ENCODE data around the gene KCNE1. TPM values are rescaled to one million over a fixed set of nuclear protein-coding genes. Genes with fewer than 3 reads are reported as not detected.
A peak's percentile ranks its signal among the peaks of the same experiment; 100 is the strongest.

KCNE1 gene
- total RNA-seq, 6 experiments from 2014 or later, result 1.3 to 5.4 (median 2.3) TPM

GRCh38 chr21:34520281-34520680, 8.3 kb upstream of the KCNE1 start:
- intact Hi-C loops (cut with DNase I), result no loop called here
- no peak for DNase-seq
- peaks cover 0 to 56% (median 19%) of the 10 kb centered on the region in 4 donors for H3K4me1 ChIP-seq
- no peaks in the 10 kb centered on the region for H3K27me3 ChIP-seq
- peak overlapping the region; percentile 58 to 66 (median 59) for H3K4me3 ChIP-seq
- H3K9me3 ChIP-seq, result no peaks in the 10 kb centered on the region
- peaks cover 3 to 42% (median 11%) of the 10 kb centered on the region in 4 donors for H3K36me3 ChIP-seq
- no peak for ATAC-seq
- 55% methylated on average over 4 of the region's 6 CpGs for WGBS (ENCODE audit: insufficient coverage, low coverage, low lambda C conversion rate, missing lambda C conversion rate)
- TF ChIP-seq CTCF (IDR thresholded peaks at IDR 0.05) (no peak), POLR2A (IDR thresholded peaks at IDR 0.05) (no peak)
- peak overlapping the region; percentile 86 to 97 (median 95) for H3K27ac ChIP-seq

- WGBS (ENCODE audit: insufficient coverage, low coverage, low lambda C conversion rate, missing lambda C conversion rate), result 89% methylated on average over 8 of the region's 8 CpGs
- Histone ChIP-seq H3K36me3 (peaks cover 3 to 42% (median 11%) of the 10 kb centered on the region in 4 donors), H3K9me3 (no peaks in the 10 kb centered on the region), H3K27me3 (no peaks in the 10 kb centered on the region), H3K4me3 (peak overlapping the region in 2 of 3 donors; percentile 59 to 66), H3K27ac (peak overlapping the region; percentile 86 to 97 (median 95)), H3K4me1 (peaks cover 0 to 56% (median 19%) of the 10 kb centered on the region in 4 donors)
- no peak for TF ChIP-seq POLR2A (IDR thresholded peaks at IDR 0.05)
- no peak for TF ChIP-seq CTCF (IDR thresholded peaks at IDR 0.05)
- no peak for DNase-seq
- ATAC-seq, result no peak
- intact Hi-C loops (cut with DNase I), result no loop called here
Measured at GRCh38 chr21:34519694-34520093, 7.7 kb upstream of the KCNE1 start.

- peak overlapping the region in 1 of 3 donors; percentile 66 for H3K4me3 ChIP-seq
- TF ChIP-seq CTCF (IDR thresholded peaks at IDR 0.05) (no peak), POLR2A (IDR thresholded peaks at IDR 0.05) (no peak)
- DNase-seq (peak in 1 of 3 donors; percentile 58), ATAC-seq (no peak)
- intact Hi-C loops (cut with DNase I), result no loop called here
- no peaks in the 10 kb centered on the region for H3K27me3 ChIP-seq
- no peaks in the 10 kb centered on the region for H3K9me3 ChIP-seq
- peaks cover 3 to 42% (median 11%) of the 10 kb centered on the region in 4 donors for H3K36me3 ChIP-seq
- H3K4me1 ChIP-seq, result peaks cover 0 to 56% (median 16%) of the 10 kb centered on the region in 4 donors
- H3K27ac ChIP-seq, result peak overlapping the region in 1 of 3 donors; percentile 97
- 79% methylated on average over 3 of the region's 4 CpGs for WGBS (ENCODE audit: insufficient coverage, low coverage, low lambda C conversion rate, missing lambda C conversion rate)
Measured at GRCh38 chr21:34519016-34519415, 7.0 kb upstream of the KCNE1 start.

- TF ChIP-seq POLR2A (IDR thresholded peaks at IDR 0.05) (no peak), CTCF (IDR thresholded peaks at IDR 0.05) (no peak)
- ATAC-seq (no peak), DNase-seq (no peak)
- Histone ChIP-seq H3K4me1 (peaks cover 0 to 49% (median 12%) of the 10 kb centered on the region in 4 donors), H3K4me3 (no peak overlapping the region), H3K9me3 (no peaks in the 10 kb centered on the region), H3K27me3 (no peaks in the 10 kb centered on the region), H3K27ac (peak overlapping the region in 2 of 3 donors; percentile 7 to 97), H3K36me3 (peaks cover 3 to 42% (median 11%) of the 10 kb centered on the region in 4 donors)
- WGBS (ENCODE audit: insufficient coverage, low coverage, low lambda C conversion rate, missing lambda C conversion rate), result 85% methylated on average over 4 of the region's 5 CpGs
- intact Hi-C loops (cut with DNase I), result no loop called here
Measured at GRCh38 chr21:34518301-34518700, 6.3 kb upstream of the KCNE1 start.

All from right lobe of liver (tissue), 6 donors.